ENCODE results near the gene ESRRA.

- TF ChIP-seq CTCF (IDR thresholded peaks at IDR 0.05) = no peak
- no peak for TF ChIP-seq POLR2A (IDR thresholded peaks at IDR 0.05; ENCODE audit: low read depth)
Observed at GRCh38 chr11:64258946-64259532, 46.3 kb upstream of the ESRRA start.
